ENCODE measurements around the gene DAPK2.

Gene DAPK2

GRCh38 chr15:63879995-63880394 is 166.3 kb downstream of the DAPK2 start:
- H3K4me3 ChIP-seq (ENCODE audit: control insufficient read depth, low read depth, low read length) = no peak overlapping the region
- no peak for DNase-seq (ENCODE audit: low read depth)
- no peak for TF ChIP-seq CTCF (conservative IDR thresholded peaks at IDR 0.05; ENCODE audit: control insufficient read depth, insufficient read depth, low read depth, low read length)

- no peak overlapping the region for H3K4me3 ChIP-seq (ENCODE audit: control insufficient read depth, low read depth, low read length)
- no peak for DNase-seq (ENCODE audit: low read depth)
- TF ChIP-seq CTCF (conservative IDR thresholded peaks at IDR 0.05; ENCODE audit: control insufficient read depth, insufficient read depth, low read depth, low read length) = no peak
Measured at GRCh38 chr15:63879211-63879610, 167.1 kb downstream of the DAPK2 start.

GRCh38 chr15:63877713-63878271 is 168.5 kb downstream of the DAPK2 start:
- no peak for DNase-seq (ENCODE audit: low read depth)
- no peak overlapping the region for H3K4me3 ChIP-seq (ENCODE audit: control insufficient read depth, low read depth, low read length)
- no peak for TF ChIP-seq CTCF (conservative IDR thresholded peaks at IDR 0.05; ENCODE audit: control insufficient read depth, insufficient read depth, low read depth, low read length)

- DNase-seq (ENCODE audit: low read depth) = no peak
- no peak overlapping the region for H3K4me3 ChIP-seq (ENCODE audit: control insufficient read depth, low read depth, low read length)
- no peak for TF ChIP-seq CTCF (conservative IDR thresholded peaks at IDR 0.05; ENCODE audit: control insufficient read depth, insufficient read depth, low read depth, low read length)
Measured at GRCh38 chr15:63876085-63876662, 170.1 kb downstream of the DAPK2 start.

GRCh38 chr15:63874616-63875015 is 171.7 kb downstream of the DAPK2 start:
- DNase-seq (ENCODE audit: low read depth) = no peak
- TF ChIP-seq CTCF (conservative IDR thresholded peaks at IDR 0.05; ENCODE audit: control insufficient read depth, insufficient read depth, low read depth, low read length) = no peak
- H3K4me3 ChIP-seq (ENCODE audit: control insufficient read depth, low read depth, low read length) = no peak overlapping the region

GRCh38 chr15:63872759-63873510 is 173.3 kb downstream of the DAPK2 start:
- no peak for DNase-seq (ENCODE audit: low read depth)
- no peak overlapping the region for H3K4me3 ChIP-seq (ENCODE audit: control insufficient read depth, low read depth, low read length)
- no peak for TF ChIP-seq CTCF (conservative IDR thresholded peaks at IDR 0.05; ENCODE audit: control insufficient read depth, insufficient read depth, low read depth, low read length)
